Measurements from ENCODE around the gene AKNAD1.

AKNAD1 gene

GRCh38 chr1:108780937-108781574 is 75.8 kb downstream of the AKNAD1 start:
- no peak for DNase-seq

GRCh38 chr1:108779455-108779854 is 77.4 kb downstream of the AKNAD1 start:
- no peak for DNase-seq

- no peak for DNase-seq
These were observed 79.1 kb downstream of the AKNAD1 start for GRCh38 chr1:108777839-108778238.

- no peak for DNase-seq
These were observed 89.2 kb downstream of the AKNAD1 start for GRCh38 chr1:108767708-108768107.

- no peak for DNase-seq
These were observed 89.8 kb downstream of the AKNAD1 start for GRCh38 chr1:108767115-108767514.

All from activated CD4-positive, alpha-beta T cell treated with anti-CD3 and anti-CD28 coated beads, Interleukin-2, amount 50 U/mL, for 48 hours (primary cell).